ENCODE data around the gene GTF2B.
"Not testable (repeated sequence)": the region's sequence is repeated elsewhere in the genome, so short reads cannot be mapped to it uniquely, and the experiment has no call there.

Gene GTF2B

GRCh38 chr1:88883156-88883555, 8.2 kb downstream of the GTF2B start:
- DNase-seq = no peak

- DNase-seq = not testable (repeated sequence)
Observed at GRCh38 chr1:88880717-88881116, 10.7 kb downstream of the GTF2B start.

GRCh38 chr1:88878731-88879130, 12.6 kb downstream of the GTF2B start:
- no peak for DNase-seq

DNA sequence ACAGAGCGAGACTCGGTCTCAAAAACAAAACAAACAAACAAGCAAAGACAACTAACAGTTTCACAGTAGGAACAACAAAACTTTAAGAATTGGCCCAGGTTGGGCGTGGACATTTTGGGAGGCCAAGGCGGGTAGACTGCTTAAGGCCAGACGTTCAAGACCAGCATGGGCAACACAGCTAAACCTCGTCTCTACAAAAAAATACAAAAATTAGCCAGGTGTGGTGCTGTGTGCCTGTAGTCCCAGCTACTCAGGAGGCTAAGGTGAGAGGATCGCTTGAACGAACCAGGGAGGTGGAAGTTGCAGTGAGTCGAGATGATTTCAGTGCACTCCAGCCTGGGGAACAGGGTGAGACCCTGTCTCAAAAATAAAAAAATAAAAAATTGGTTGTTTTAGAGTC, 13.5 kb downstream of the GTF2B start:
- no peak for DNase-seq

- DNase-seq = no peak
Observed at GRCh38 chr1:88877382-88877825, 14.0 kb downstream of the GTF2B start.

DNA sequence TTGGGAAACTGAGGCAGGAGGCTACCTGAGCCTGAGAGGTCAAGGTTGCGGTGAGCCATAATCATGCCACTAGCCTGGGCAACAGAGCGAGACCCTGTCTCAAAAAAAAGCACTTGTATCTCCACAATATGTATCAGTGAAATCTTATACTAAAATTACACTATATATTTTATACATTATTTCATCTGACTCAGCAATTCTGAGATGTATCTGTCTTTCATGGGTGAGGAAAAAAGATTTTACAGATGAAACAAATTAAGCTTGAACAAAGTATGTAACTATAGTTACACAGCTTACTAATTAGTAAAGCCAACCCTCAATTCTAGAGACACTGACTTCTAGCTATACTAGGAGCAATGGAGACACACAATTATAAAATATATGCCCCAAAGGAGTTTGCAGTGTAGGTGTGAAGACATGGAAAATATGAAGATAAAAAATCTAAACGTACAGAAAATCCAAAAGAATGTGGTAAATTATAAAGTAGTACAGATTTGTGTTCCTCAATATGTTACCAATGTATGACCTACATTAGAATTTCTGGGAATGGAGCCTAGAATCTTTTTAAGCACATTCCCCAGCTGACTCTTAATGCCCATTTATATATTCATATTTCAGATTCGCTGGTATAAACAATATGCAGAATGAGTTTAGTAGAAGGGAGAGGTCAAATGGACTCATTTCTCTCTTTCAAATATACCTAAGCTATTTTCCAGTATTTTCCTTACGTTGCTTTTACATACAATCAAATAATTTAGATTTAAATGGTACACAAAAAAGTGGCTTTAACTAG, 14.6 kb downstream of the GTF2B start:
- no peak for DNase-seq

DNA sequence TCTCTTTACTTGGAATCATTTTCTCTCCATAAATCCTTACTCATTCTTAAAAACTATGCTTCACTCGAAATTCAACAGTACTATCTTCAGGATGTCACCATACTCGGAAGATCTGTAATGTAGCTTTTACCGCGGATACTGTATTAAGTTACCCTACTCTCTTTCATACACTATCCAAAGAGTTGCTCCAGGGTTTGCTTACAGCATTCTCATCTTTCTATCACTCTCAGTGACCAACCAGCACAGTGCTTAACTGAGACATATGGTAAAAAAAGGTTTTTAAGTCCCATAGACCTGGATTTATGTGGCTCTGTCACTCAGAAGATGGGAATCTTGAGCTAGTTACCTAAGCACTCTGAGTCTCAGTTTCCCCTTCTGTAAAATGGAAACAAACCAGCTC, 15.8 kb downstream of the GTF2B start:
- no peak for DNase-seq

DNA sequence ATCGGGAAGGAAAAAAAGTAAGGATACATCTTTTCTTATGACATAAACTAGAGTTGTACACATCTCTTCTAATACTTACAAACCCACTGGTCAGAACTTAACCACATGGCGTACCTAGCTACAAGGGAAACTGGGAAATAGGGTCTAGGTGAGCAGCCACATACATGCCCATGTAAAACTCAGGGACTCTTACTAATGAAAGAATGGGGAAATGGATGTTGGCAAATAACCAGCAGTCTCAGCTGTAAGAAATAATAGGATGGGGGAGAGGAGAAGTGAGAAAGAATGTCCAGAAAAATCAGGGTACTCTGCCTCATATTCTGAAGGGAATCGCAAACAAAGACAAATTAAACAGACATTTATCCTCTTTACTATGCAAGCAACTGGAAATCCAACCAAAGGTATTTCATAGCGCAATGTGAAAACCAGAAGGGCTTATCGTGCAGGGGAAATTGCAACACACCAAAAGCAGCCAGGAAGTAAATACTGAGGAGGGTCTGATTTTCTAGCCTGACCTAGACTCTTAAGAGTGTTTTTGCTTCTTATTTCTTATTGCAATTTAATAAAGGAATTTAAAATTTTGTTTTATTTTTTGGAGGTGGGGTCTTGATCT, 17.5 kb downstream of the GTF2B start:
- DNase-seq = no peak

DNA sequence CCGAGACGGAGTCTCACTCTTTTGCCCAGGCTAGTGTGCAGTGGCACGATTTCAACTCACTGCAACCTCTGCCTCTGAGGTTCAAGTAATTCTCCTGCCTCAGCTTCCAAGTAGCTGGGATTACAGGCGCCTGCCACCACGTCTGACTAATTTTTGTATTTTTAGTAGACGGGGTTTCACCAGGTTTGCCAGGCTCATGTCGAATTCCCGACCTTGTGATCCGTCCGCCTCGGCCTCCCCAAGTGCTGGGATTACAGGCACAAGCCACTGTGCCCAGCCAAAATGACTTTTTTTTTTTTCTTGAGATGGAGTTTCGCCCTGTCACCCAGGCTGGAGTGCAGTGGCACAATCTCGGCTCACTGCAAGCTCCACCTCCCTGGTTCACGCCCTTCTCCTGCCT, 21.7 kb downstream of the GTF2B start:
- not testable (repeated sequence) for DNase-seq

DNA sequence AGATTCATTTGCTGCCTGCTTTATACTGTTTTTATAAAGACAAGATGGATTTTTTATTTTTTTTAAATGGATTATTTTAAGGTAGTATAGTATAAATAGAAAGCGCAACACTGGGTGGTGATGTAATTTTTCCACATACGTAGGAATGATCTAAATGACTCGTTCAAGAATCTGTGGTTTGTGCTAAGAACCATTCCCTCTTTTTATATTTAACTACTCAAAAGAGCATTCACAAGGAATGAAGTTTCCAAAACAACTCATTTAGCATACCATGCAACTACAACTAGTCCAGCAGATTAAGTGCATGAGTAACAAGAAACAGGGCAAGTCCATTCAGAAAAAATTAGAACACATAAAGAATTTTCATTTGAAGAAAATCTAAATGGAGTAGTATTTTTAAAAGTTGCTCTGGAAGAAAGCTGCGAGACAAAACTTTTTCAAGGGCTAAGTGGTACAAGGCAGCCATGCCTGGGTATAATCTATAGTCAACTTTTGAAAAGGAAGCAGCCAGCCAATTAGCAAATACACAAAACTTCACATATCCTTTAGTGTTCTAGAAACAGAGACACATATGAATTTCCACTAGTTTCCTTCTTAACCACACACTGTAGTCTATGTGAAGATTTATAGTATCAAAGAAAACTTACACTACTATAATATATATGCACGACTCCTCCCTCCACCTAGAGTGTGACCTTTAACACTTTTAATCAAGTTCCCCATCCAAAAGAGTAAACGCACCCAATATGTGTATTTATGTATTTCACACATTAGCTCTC, 23.4 kb downstream of the GTF2B start:
- DNase-seq = no peak

- no peak for DNase-seq
Observed at GRCh38 chr1:88851303-88852063, 39.9 kb downstream of the GTF2B start.

- DNase-seq = no peak
Observed at GRCh38 chr1:88847643-88848042, 43.7 kb downstream of the GTF2B start.

DNA sequence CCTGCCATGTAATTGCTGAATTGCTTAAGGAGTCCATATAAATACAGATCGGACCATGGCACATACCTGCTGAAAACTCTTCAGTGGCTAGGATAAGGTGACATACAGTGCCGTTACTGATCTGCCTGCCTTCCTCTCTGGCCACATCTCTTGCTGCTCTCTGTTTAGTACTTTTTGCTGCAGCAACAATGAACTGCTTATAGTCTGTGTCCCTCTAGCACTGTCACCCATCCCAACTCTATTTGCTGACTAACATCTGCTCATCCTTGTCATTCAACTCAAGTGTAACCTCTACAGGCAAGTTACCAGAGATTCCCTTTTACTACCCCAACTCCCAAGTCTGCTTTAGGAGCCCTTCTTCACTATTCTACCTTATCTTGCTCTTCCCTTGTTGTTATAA, 65.6 kb downstream of the GTF2B start:
- no peak for DNase-seq

DNA sequence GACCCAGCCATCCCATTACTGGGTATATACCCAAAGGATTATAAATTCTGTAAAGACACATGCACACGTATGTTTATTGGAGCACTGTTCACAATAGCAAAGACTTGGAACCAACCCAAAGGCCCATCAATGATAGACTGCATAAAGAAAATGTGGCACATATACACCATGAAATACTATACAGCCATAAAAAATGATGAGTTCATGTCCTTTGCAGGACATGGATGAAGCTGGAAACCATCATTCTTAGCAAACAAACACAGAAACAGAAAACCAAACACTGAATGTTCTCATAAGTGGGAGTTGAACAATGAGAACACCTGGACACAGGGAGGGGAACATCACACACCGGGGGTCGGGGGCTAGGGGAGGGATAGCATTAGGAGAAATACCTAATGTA, 71.7 kb downstream of the GTF2B start:
- DNase-seq = not testable (repeated sequence)

DNA sequence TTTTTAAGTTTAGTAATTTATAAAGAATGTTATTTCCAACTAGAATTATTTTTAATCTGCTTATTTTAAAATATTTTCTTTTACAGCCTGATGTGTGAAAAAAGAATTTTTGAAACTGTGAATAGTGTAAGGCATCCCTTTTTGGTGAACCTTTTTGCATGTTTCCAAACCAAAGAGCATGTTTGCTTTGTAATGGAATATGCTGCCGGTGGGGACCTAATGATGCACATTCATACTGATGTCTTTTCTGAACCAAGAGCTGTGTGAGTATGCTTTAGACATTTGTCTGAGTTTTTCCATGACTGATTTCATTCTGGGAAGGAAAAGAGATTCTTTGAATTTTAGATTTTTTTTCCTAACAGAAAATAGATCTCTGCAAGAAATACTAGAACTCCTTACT, 77.9 kb downstream of the GTF2B start:
- no peak for DNase-seq

GRCh38 chr1:88812366-88812765, 79.0 kb downstream of the GTF2B start:
- no peak for DNase-seq

GRCh38 chr1:88803444-88803843, 87.9 kb downstream of the GTF2B start:
- DNase-seq = no peak

- no peak for DNase-seq
Observed at GRCh38 chr1:88802950-88803349, 88.4 kb downstream of the GTF2B start.
